Memory B cell (primary cell): Measurements from ENCODE around the gene DNASE1L3.

ENCODE experiments used
- ATAC-seq: fragments of 150-1000 bp; cut with Tn5 transposase; 2 replicates; pipeline ENCODE4 v1.10.0; 2021; ENCODE audit warnings: low read depth, mild to moderate bottlenecking, moderate library complexity
- DNase-seq, 2 donors: peaks; one replicate each; pipeline ENCODE4 v3.0.0; 2022; ENCODE audit warnings: low spot score in 2 of 2
- H3K27ac Mint-ChIP-seq: one replicate; pipeline ENCODE4 v1.8.0; 2022; ENCODE audit warnings: mild to moderate bottlenecking, moderate library complexity, mixed read lengths
- H3K27me3 Mint-ChIP-seq: one replicate; pipeline ENCODE4 v1.8.0; 2022; ENCODE audit warnings: mixed read lengths
- H3K36me3 Mint-ChIP-seq: one replicate; pipeline ENCODE4 v1.8.0; 2022; ENCODE audit warnings: mild to moderate bottlenecking, mixed read lengths
- H3K4me1 Mint-ChIP-seq: one replicate; pipeline ENCODE4 v1.8.0; 2022; ENCODE audit warnings: mixed read lengths
- H3K4me3 Mint-ChIP-seq: one replicate; pipeline ENCODE4 v1.8.0; 2022; ENCODE audit warnings: mild to moderate bottlenecking, moderate library complexity, mixed read lengths
- H3K9me3 Mint-ChIP-seq: one replicate; pipeline ENCODE4 v1.8.0; 2022; ENCODE audit warnings: mixed read lengths

DNASE1L3 gene

DNA sequence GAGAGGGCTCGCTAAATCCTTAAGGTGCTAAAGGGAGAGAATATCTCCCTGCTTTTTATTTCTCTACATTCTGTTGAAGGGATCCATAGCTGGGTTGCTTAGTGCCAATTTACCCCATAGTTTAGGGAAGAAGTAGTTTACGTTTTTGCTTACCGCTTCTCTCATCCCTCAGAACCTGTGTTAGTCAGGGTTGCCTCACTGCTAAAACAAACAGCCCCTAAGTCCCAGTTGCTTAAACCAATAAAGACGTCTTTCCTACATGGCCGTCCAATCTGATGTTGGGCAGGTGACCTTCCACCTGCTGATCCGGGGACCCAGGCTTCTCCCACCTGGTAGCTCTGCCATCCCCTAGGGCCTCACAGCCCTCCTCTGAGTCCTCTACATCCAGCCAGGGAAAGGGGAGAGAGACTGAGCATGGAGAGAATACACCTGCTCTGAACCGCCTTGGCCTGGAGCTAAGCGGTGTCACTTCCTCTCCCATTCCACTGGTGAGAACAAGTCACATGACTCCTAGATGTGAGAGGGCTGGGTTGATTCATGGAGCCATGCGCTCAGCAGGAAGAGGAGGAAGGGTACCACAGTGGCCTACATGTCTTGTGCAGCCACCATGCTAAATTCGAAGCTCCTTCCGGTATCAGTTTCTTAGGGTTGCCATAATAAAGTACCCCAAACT, 26.3 kb downstream of the DNASE1L3 start:
- ATAC-seq, result no peak
- H3K9me3 Mint-ChIP-seq, result no peaks in the 10 kb centered on the region
- no peaks in the 10 kb centered on the region for H3K36me3 Mint-ChIP-seq
- peaks cover 20% of the 10 kb centered on the region for H3K4me1 Mint-ChIP-seq
- no peaks in the 10 kb centered on the region for H3K27me3 Mint-ChIP-seq
- H3K4me3 Mint-ChIP-seq, result no peak overlapping the region
- no peak for DNase-seq
- H3K27ac Mint-ChIP-seq, result no peak overlapping the region

DNA sequence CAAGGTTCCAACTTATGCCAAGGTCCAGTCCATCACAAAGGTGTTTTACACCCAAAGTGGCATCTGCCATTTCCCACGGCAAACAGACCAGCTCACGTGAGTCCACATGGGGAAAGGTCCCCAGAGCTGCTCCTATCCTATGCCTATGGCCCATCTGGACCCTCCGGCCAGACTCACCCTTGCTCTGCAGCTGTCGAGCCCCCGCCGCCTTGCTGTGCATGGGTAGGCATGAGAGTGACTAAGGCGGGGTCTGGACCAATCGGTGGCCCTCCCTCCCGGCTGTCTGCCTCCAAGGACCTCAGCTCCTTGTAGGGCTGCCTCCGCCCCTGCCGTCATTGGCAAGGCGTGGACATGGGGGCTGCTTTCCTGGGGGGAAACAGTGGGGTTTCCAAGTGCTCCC, 26.9 kb downstream of the DNASE1L3 start:
- DNase-seq (no peak), ATAC-seq (no peak)
- Mint-ChIP-seq H3K36me3 (no peaks in the 10 kb centered on the region), H3K27ac (no peak overlapping the region), H3K9me3 (no peaks in the 10 kb centered on the region), H3K4me1 (peaks cover 21% of the 10 kb centered on the region), H3K4me3 (no peak overlapping the region), H3K27me3 (no peaks in the 10 kb centered on the region)

DNA sequence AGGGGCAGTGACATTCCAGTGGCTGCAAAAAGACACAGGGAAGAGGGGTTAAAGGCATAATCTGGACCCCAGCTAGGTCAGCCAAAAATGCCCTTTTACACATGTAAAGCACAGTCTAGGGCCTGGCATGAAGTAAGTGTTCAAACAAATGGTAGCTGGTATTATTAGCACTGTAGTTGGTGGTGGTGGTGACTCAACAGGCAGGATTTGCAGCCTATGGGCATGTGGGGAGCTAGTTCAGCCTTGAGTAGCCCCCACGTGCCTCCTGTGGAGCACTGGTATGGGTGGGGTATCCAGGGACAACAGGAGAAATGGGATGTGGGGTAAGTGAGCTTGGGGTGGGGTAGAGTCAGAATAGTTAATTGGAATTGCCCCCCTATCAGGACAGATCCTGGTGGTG, 27.6 kb downstream of the DNASE1L3 start:
- ATAC-seq (no peak), DNase-seq (no peak)
- no peaks in the 10 kb centered on the region for H3K9me3 Mint-ChIP-seq
- H3K4me3 Mint-ChIP-seq, result no peak overlapping the region
- peaks cover 27% of the 10 kb centered on the region for H3K4me1 Mint-ChIP-seq
- no peaks in the 10 kb centered on the region for H3K27me3 Mint-ChIP-seq
- no peaks in the 10 kb centered on the region for H3K36me3 Mint-ChIP-seq
- H3K27ac Mint-ChIP-seq, result no peak overlapping the region

DNA sequence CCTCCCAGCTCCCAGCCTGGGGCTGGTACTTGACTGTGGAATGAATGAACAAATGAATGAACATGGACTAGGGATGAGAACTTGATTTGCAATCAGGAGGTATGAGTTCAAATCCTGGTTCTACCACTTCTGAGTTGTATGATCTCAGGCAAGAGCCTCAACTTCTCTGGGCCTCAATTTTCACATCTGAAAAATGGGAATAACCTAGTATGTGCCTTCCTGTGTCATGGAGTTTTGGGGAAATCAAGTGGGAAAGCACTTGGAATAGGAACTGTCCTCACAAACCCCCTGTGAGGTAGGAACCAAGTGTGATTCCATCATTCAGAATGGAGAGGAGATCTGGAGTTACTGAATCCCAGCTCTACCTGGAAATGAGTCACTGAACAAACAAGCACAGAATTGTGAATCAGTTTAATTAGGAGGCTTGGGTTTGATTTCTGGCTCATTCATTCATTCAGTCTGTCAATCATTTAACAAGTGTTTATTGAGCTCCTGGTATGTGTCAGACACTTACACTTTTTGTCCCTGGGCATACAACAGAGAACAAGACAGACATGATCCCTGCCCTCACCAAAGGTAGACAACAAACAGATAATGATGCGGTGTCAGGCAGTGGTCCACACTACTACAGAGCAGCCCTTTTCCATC, 29.7 kb downstream of the DNASE1L3 start:
- no peaks in the 10 kb centered on the region for H3K27me3 Mint-ChIP-seq
- no peaks in the 10 kb centered on the region for H3K9me3 Mint-ChIP-seq
- DNase-seq (no peak), ATAC-seq (no peak)
- H3K27ac Mint-ChIP-seq, result peak overlapping the region; percentile 61
- H3K36me3 Mint-ChIP-seq, result no peaks in the 10 kb centered on the region
- no peak overlapping the region for H3K4me3 Mint-ChIP-seq
- H3K4me1 Mint-ChIP-seq, result peaks cover 25% of the 10 kb centered on the region

DNA sequence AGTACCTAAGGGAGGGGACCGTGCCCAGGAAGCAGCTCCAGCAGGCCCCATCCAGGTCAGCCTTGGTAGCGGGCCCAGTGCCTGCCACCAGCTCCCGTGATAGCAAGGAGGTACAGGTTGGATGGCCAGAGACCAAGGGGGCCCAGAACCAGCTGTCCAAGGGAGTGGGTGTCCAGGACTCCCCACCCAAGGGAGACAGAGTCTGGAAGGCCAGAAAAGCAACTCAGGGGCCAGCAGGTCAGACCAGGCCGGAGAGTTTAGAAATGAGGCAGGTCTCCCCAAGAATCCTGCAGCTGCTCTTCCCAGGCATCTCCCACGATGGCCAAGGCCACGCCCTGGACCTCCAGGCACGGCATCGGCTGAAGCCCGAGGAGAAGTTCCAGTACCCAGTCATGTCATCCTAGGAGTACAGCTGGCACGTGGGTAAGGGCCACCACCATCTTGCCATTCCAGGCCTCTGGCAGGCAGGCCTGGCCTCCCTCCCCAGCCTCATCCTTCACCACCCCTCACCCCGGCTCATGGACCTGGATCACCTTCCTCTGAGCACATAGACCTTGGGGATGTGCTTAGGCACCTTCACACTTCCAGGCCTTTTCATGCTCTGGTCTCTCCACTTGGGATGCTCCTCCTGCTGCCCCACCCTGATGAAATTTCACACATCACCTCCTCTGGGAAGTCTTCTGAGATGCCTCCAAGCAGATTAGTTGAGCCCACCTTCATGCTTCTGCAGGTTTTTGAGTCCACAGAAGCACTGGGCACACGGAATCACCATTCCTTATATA, 30.5 kb downstream of the DNASE1L3 start:
- DNase-seq, result no peak
- Mint-ChIP-seq H3K27ac (peak overlapping the region; percentile 61), H3K4me3 (no peak overlapping the region), H3K4me1 (peaks cover 25% of the 10 kb centered on the region), H3K36me3 (no peaks in the 10 kb centered on the region), H3K9me3 (no peaks in the 10 kb centered on the region), H3K27me3 (no peaks in the 10 kb centered on the region)
- ATAC-seq, result no peak

DNA sequence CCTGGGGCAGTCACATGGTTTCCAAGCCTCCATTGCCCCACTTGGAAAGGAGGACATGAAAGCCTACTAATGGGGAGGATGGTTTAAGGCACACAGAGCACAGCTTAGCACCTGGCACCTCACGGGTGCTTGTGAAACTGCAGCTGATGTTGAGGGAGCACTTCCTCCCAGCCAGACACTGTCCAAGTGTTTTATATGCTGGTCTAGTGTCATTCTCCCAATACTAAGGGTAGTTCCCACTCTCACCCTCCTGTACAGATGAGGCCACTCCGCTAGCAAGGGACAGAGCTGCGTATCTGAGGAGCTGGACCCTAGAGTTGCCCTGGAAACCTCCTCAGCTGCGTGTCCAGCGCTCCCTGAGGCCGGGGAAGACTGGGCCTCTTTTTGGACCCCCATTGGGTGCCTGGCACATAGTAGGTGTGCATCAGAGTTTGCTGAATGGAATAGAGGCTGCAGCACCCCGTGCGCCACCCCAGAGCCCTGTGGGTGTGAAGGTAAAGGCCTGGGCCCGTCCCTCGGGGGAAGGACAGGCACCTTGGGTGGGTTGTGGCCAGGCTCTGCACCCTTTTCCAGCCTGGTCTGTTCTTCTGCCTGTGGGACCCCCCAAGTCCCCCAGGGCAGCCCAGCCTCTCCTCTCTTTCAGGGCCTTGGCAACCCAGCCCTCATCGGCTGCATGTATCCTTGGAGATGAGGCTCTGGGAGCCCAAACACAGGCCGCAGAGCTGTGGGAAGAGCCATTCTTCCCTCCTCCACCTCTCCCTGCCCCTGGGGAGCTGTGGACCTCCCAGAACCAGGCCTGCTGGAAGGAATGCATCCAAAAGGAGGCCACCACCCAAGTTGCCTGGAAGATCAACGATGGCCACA, 31.3 kb downstream of the DNASE1L3 start:
- Mint-ChIP-seq H3K4me3 (peak overlapping the region; percentile 83), H3K27me3 (no peaks in the 10 kb centered on the region), H3K27ac (no peak overlapping the region), H3K36me3 (no peaks in the 10 kb centered on the region), H3K9me3 (no peaks in the 10 kb centered on the region), H3K4me1 (peaks cover 25% of the 10 kb centered on the region)
- DNase-seq (no peak), ATAC-seq (peak; percentile 29)

DNA sequence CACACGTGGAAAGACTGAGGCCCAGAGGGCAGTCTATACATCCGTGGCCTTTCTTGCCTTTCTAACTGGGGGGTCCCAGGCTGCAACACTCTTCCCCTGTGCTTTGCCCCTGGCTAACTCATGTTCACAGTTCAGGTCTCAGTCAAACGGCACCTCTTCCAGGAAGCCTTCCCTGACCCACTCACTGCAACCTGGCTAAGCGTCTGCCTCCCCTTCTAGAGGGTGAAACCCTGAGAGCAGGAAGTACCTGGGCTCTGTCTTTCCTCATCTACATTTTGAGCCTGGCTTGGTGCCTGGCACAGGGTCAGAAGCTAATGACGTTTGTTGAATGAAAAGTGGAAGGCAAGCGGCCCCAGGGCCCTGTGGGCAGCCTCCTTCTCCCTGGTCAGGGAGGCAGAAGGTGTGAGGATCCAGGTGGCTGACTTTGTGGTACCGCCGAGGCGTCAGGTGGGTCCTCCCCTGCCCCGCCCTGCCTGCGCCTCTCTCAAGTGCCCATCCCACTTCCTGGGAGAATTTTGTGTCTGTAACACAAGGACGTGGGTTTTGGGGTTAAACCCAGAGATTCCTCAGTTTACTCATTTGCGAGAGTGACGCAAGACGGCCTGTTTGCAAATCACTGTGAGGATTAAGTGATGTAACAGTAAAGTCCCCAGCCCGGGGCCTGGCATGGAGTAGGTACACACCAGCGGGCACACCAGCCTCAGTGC, 32.1 kb downstream of the DNASE1L3 start:
- Mint-ChIP-seq H3K27me3 (no peaks in the 10 kb centered on the region), H3K36me3 (no peaks in the 10 kb centered on the region), H3K9me3 (no peaks in the 10 kb centered on the region), H3K4me1 (peaks cover 25% of the 10 kb centered on the region), H3K4me3 (peak overlapping the region; percentile 83), H3K27ac (peak overlapping the region; percentile 75)
- ATAC-seq (peak; percentile 7), DNase-seq (no peak)

DNA sequence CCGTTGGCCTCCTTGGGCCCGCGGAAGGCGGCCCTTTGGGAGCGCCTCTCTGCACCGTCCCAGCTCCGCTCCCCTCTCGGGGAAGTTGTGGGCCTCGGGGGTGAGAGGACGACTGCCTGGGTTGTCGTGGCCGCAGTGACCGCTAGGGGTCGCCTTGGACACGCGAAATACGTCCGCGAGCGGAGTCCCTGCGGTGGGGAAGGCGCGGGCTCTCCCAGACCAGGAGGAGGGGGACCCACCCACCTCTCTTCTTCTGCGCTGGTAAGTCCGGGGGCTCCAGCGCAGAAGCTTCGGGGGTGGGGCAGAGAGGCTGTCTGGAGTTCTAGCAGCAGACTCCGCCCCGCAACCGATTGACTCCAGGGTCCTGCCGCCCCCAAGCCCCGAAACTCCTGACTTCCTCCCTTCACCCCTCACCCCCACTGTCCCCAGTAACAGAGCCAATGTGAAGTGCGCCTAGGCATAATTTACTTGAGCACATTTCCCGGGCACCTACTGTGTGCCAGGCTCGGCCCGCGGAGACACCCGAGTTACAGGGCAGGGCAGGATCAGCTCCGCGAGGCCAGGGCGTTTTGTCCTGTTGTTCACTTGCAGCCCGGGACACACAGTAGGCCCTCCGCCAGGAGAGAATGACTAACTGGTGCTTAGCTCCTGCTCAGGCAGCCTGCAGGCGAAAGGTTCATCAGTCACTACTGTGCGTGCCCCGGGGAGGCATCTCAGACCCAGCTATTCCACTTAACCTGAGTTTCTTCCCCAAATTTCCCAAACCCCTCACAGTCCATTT, 32.8 kb downstream of the DNASE1L3 start:
- H3K36me3 Mint-ChIP-seq, result no peaks in the 10 kb centered on the region
- peak overlapping the region; percentile 75 for H3K27ac Mint-ChIP-seq
- H3K4me3 Mint-ChIP-seq, result peak overlapping the region; percentile 83
- no peaks in the 10 kb centered on the region for H3K27me3 Mint-ChIP-seq
- H3K4me1 Mint-ChIP-seq, result peaks cover 21% of the 10 kb centered on the region
- DNase-seq (peak; percentile 92 to 96), ATAC-seq (peak; percentile 87)
- H3K9me3 Mint-ChIP-seq, result no peaks in the 10 kb centered on the region

DNA sequence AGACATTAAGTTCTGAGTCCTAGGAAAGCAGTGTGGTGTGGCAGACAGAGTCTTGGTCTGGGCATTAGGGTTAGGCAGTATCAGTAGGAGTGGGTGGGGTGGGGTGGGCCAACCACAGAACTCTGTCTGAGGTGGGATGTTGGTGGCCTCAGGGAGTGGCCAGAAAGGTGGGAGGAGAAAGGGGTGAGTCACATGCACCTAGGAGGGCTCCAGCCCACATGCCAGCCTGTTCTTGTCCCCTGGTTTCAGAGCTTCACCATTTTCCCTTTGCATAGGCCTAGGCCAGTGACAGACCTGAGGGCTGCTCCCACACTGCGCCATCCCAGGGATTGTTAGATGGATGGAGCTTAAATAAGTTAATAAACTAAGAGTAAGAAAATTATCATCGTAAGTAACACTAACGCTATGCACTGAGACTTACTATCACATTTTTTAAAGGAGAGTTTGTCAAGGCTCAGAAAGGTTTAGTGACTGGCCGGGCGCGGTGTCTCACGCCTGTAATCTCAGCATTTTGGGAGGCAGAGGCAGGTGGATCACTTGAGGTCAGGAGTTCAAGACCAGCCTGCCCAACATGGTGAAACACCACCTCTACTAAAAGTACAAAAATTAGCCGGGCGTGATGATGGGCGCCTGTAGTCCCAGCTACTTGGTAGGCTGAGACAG, 33.8 kb downstream of the DNASE1L3 start:
- no peaks in the 10 kb centered on the region for H3K9me3 Mint-ChIP-seq
- no peak overlapping the region for H3K27ac Mint-ChIP-seq
- peak overlapping the region; percentile 71 for H3K4me3 Mint-ChIP-seq
- H3K36me3 Mint-ChIP-seq, result no peaks in the 10 kb centered on the region
- ATAC-seq (no peak), DNase-seq (no peak)
- H3K4me1 Mint-ChIP-seq, result peaks cover 19% of the 10 kb centered on the region
- H3K27me3 Mint-ChIP-seq, result no peaks in the 10 kb centered on the region

DNA sequence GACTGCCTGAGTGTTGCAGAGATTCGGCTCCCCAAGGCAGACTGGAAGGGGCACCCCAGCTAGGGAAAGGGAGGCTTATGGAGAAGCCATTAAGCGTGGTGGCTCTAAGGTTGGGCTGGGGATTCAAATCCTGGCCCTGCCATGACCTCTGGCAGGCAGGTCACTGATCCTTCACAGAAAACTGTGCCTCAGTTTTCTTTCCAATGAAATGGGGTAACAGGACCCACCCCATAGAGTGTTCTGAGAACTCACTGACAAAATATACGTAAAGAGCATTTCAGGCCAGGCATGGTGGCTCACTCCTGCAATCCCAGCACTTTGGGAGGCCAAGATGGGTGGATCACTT, 34.6 kb downstream of the DNASE1L3 start:
- Mint-ChIP-seq H3K36me3 (peaks cover 3% of the 10 kb centered on the region), H3K4me1 (peaks cover 12% of the 10 kb centered on the region), H3K9me3 (no peaks in the 10 kb centered on the region), H3K4me3 (peak overlapping the region; percentile 17), H3K27me3 (no peaks in the 10 kb centered on the region), H3K27ac (no peak overlapping the region)
- DNase-seq (no peak), ATAC-seq (no peak)

DNA sequence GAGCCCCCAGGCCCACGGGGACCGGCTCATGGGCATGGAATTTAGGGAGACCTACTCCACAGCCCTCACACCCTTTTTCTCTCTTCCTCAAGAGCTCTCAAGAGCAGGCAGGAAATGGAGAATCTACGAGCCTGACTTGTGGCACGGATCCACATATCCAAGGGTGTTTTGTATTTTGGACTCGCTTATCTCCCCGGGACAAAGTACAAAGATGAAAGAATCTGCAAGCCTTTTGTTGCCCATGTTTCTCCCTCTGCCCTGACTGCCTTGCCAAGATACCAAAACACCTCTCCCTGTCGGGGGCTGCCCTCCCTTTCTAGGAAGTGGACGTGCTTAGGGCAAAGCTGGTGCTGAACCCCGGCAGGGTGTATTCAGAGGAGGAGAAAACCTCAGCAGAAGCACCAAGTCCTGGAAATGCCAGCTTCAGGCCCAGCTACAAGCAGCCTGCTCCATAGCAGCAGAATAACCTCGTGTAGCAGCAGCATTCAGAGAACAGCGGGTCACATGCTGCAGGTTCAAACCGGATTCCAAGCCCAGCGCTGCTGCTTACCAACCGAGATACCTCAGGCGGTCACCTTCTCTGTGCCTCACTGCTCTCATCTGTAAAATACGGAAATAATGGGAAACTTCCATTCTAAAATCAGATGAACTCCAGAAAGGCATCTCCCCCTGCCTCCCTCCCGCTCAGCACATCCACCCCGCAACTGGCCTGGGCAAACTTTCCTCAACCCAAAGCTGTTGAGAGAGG, 35.2 kb downstream of the DNASE1L3 start:
- H3K36me3 Mint-ChIP-seq, result peaks cover 3% of the 10 kb centered on the region
- H3K4me3 Mint-ChIP-seq, result no peak overlapping the region
- DNase-seq (no peak), ATAC-seq (no peak)
- no peaks in the 10 kb centered on the region for H3K27me3 Mint-ChIP-seq
- H3K4me1 Mint-ChIP-seq, result peaks cover 12% of the 10 kb centered on the region
- no peak overlapping the region for H3K27ac Mint-ChIP-seq
- no peaks in the 10 kb centered on the region for H3K9me3 Mint-ChIP-seq

DNA sequence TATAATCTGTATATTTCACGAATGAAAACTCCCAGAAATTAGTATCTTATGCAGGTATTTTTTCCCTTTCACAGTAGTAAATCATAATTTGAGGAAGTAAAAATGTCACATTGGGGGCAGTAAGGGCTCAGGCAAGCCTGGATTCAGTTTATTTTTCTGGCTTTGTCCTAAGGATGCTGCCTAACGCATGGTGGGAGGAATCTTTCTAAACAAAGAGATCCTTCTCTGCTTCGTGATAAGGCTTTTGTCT, 35.7 kb downstream of the DNASE1L3 start:
- peaks cover 4% of the 10 kb centered on the region for H3K36me3 Mint-ChIP-seq
- peaks cover 9% of the 10 kb centered on the region for H3K4me1 Mint-ChIP-seq
- H3K27ac Mint-ChIP-seq, result no peak overlapping the region
- no peaks in the 10 kb centered on the region for H3K9me3 Mint-ChIP-seq
- H3K27me3 Mint-ChIP-seq, result no peaks in the 10 kb centered on the region
- no peak for DNase-seq
- H3K4me3 Mint-ChIP-seq, result no peak overlapping the region
- no peak for ATAC-seq
